Measurements from ENCODE around the gene GRIK3.

GRIK3 gene

DNA sequence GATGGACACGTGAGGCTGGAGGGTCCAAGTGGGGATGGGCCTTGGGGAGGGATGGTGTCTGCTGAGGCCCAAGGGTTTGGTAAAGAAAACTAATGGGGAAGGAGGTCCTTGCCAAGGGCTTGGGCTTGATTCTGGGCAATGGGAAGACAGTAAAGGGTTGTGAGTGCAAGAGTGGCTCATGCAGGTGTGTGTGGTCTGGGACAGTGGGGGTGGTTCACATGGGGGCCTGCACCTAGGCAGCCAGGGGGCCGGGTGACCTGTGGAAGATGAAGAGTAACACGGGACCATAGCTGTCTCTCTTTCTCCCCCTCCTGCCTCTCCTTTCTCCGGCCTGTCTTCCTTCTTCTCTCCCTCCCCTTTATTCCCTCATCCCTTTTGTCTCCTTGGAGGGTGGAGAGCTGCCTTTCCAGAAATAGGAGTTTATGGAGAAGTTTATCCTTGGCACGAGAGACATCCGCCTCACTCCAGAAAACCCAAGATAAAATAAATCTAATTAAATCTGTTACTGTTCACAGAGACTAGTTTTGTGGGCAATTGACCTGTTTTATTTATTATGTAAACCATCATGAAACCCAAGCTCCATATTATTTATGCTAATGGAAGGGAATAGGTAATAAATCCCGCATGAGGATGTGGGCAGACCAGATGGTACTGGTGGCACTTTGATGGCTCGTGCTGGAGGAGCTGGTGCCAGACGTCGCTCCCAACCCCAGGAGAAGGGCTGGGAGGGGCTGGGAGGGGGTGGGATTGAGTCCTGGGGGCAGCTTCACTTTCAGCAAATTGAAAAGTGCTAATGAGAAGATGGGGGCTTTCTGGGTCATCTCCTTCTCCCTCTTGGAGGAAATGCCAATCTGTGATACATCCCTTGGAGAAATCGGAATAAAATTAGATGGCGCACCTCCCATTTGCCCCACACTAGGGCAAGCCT is 278.7 kb downstream of the GRIK3 start:
- Histone ChIP-seq H3K18ac (ENCODE audit: low read length) (no peak overlapping the region), H4K12ac (ENCODE audit: low read depth, low read length) (no peak overlapping the region), H3K23ac (ENCODE audit: low read length) (no peak overlapping the region), H2BK12ac (ENCODE audit: low read length) (no peak overlapping the region), H3K79me2 (ENCODE audit: control insufficient read depth, insufficient read depth, low read length, poor library complexity) (no peaks in the 10 kb centered on the region), H2AFZ (ENCODE audit: insufficient read depth, low read length, poor library complexity) (no peak overlapping the region), H2BK120ac (ENCODE audit: insufficient read depth, low read length, poor library complexity) (no peak overlapping the region), H2AK5ac (ENCODE audit: low read length) (no peak overlapping the region), H3K9me3 (ENCODE audit: insufficient read depth, low read depth, low read length) (peaks cover 4% of the 10 kb centered on the region), H3K4me1 (ENCODE audit: control insufficient read depth in 1 of 2, insufficient read depth in 2 of 2, low read length in 2 of 2) (no peaks in the 10 kb centered on the region), H3K4me3 (ENCODE audit: low read depth, low read length) (peak overlapping the region; percentile 1), H3K4ac (ENCODE audit: low read depth, low read length) (no peak overlapping the region), H2BK5ac (ENCODE audit: low read depth, low read length, poor library complexity) (no peak overlapping the region), H3K9ac (ENCODE audit: low read length) (no peak overlapping the region), H3K14ac (ENCODE audit: low read length) (no peak overlapping the region), H3K36me3 (ENCODE audit: control insufficient read depth in 1 of 2, insufficient read depth in 2 of 2, low read length in 2 of 2) (no peaks in the 10 kb centered on the region), H4K8ac (ENCODE audit: low read depth, low read length) (no peak overlapping the region), H3K27me3 (ENCODE audit: insufficient read depth, low read length) (no peaks in the 10 kb centered on the region), H3K4me2 (ENCODE audit: low read length) (no peak overlapping the region), H3K79me1 (ENCODE audit: low read length) (no peaks in the 10 kb centered on the region), H4K91ac (ENCODE audit: low read depth, low read length) (no peak overlapping the region), H3K27ac (ENCODE audit: low read depth, low read length) (no peak overlapping the region)
- no peak for DNase-seq
- WGBS (ENCODE audit: extremely low coverage, insufficient coverage, insufficient read length), result no CpG with 5 or more reads among the region's 12 CpGs

DNA sequence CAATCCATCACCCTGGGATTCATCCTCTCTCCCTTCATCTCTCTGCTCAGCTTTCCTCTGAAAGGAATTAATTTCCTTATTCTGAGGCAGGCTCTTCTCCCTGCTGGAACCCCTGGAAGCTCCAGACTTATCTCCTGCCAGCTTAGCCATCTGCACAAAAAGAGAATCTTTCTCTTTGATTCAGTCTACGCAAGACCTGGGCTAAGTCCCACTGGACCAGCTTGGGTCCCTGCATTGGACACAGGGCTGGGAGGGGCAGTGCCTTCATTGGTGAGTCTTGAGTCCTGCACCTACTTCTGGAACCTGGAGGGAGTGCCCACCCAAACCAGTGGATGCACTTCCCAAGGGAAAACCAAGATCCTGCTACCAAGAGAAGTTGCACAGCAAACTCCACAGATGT is 279.9 kb downstream of the GRIK3 start:
- H3K36me3 ChIP-seq (ENCODE audit: control insufficient read depth in 1 of 2, insufficient read depth in 2 of 2, low read length in 2 of 2), result no peaks in the 10 kb centered on the region

DNA sequence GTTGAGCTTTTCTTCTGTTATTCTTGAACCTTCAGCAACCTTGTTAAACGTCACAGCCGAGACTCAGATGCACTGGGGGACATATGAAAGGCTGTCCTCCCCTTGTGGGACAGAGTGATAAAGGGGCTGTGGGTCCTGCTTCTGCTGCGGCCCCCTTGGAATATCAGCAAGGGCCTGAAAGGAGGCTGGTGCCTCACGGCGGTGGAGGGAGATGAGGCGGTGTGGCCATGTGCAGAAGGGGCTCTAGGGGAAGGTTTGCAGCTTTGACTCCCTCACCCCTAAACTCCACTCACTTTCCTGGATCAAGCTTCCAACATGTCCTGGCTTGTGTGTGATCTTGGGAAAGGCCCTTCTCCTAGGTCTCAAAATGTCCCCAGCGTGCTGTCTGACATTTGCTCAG is 280.9 kb downstream of the GRIK3 start:
- Histone ChIP-seq H4K91ac (ENCODE audit: low read depth, low read length) (no peak overlapping the region), H2AK5ac (ENCODE audit: low read length) (no peak overlapping the region), H3K79me2 (ENCODE audit: control insufficient read depth, insufficient read depth, low read length, poor library complexity) (no peaks in the 10 kb centered on the region), H3K79me1 (ENCODE audit: low read length) (no peaks in the 10 kb centered on the region), H2BK120ac (ENCODE audit: insufficient read depth, low read length, poor library complexity) (no peak overlapping the region), H3K36me3 (ENCODE audit: control insufficient read depth in 1 of 2, insufficient read depth in 2 of 2, low read length in 2 of 2) (no peaks in the 10 kb centered on the region), H3K9me3 (ENCODE audit: insufficient read depth, low read depth, low read length) (peaks cover 4% of the 10 kb centered on the region), H2BK5ac (ENCODE audit: low read depth, low read length, poor library complexity) (no peak overlapping the region), H3K4me3 (ENCODE audit: low read depth, low read length) (no peak overlapping the region), H3K4me2 (ENCODE audit: low read length) (no peak overlapping the region), H3K9ac (ENCODE audit: low read length) (no peak overlapping the region), H4K8ac (ENCODE audit: low read depth, low read length) (no peak overlapping the region), H3K23ac (ENCODE audit: low read length) (no peak overlapping the region), H3K27me3 (ENCODE audit: insufficient read depth, low read length) (no peaks in the 10 kb centered on the region), H3K14ac (ENCODE audit: low read length) (no peak overlapping the region), H3K4ac (ENCODE audit: low read depth, low read length) (no peak overlapping the region), H2AFZ (ENCODE audit: insufficient read depth, low read length, poor library complexity) (no peak overlapping the region), H2BK12ac (ENCODE audit: low read length) (no peak overlapping the region), H3K18ac (ENCODE audit: low read length) (no peak overlapping the region), H4K12ac (ENCODE audit: low read depth, low read length) (no peak overlapping the region), H3K27ac (ENCODE audit: low read depth, low read length) (no peak overlapping the region), H3K4me1 (ENCODE audit: control insufficient read depth in 1 of 2, insufficient read depth in 2 of 2, low read length in 2 of 2) (no peaks in the 10 kb centered on the region)
- DNase-seq, result no peak
- WGBS (ENCODE audit: extremely low coverage, insufficient coverage, insufficient read length), result no CpG with 5 or more reads among the region's 7 CpGs

More for the DNA sequence above, 279.9 kb downstream of the GRIK3 start:
- Histone ChIP-seq H3K4ac (ENCODE audit: low read depth, low read length) (no peak overlapping the region), H2AK5ac (ENCODE audit: low read length) (no peak overlapping the region), H3K27ac (ENCODE audit: low read depth, low read length) (no peak overlapping the region), H3K4me2 (ENCODE audit: low read length) (no peak overlapping the region), H4K12ac (ENCODE audit: low read depth, low read length) (no peak overlapping the region), H3K79me2 (ENCODE audit: control insufficient read depth, insufficient read depth, low read length, poor library complexity) (no peaks in the 10 kb centered on the region), H3K4me1 (ENCODE audit: control insufficient read depth in 1 of 2, insufficient read depth in 2 of 2, low read length in 2 of 2) (no peaks in the 10 kb centered on the region), H2BK5ac (ENCODE audit: low read depth, low read length, poor library complexity) (no peak overlapping the region), H3K18ac (ENCODE audit: low read length) (no peak overlapping the region), H3K27me3 (ENCODE audit: insufficient read depth, low read length) (no peaks in the 10 kb centered on the region), H4K91ac (ENCODE audit: low read depth, low read length) (no peak overlapping the region), H3K14ac (ENCODE audit: low read length) (no peak overlapping the region), H3K9ac (ENCODE audit: low read length) (no peak overlapping the region), H4K8ac (ENCODE audit: low read depth, low read length) (no peak overlapping the region), H2BK120ac (ENCODE audit: insufficient read depth, low read length, poor library complexity) (no peak overlapping the region), H3K4me3 (ENCODE audit: low read depth, low read length) (no peak overlapping the region), H2AFZ (ENCODE audit: insufficient read depth, low read length, poor library complexity) (no peak overlapping the region), H3K23ac (ENCODE audit: low read length) (no peak overlapping the region), H3K79me1 (ENCODE audit: low read length) (no peaks in the 10 kb centered on the region), H3K9me3 (ENCODE audit: insufficient read depth, low read depth, low read length) (peaks cover 4% of the 10 kb centered on the region), H2BK12ac (ENCODE audit: low read length) (no peak overlapping the region)
- no CpG with 5 or more reads among the region's 1 CpG for WGBS (ENCODE audit: extremely low coverage, insufficient coverage, insufficient read length)
- no peak for DNase-seq

DNA sequence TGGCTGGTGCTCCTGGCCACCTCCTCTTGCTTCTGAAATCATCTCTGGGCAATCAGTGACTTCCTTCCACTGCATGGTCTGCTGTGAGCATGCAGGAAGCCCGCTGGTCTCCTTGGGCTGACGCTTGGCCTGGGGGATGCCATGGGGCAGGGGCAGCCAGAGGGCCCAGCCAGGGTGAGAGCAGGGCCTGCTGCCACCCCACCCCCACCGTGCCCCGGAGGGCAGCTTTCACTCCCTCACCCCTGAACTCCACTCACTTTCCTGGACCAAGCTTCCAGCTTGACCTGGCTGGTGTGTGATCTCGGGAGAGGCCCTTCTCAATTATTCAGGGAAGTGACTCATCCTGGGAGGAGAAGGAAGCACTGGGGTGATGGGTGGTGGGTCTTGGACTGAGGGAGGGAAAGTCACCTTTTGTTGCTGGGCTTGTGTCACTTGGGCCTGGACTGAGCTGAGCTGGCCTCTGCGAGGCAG is 281.4 kb downstream of the GRIK3 start:
- H3K79me1 ChIP-seq (ENCODE audit: low read length), result no peaks in the 10 kb centered on the region
- no peak overlapping the region for H2BK120ac ChIP-seq (ENCODE audit: insufficient read depth, low read length, poor library complexity)
- H3K9me3 ChIP-seq (ENCODE audit: insufficient read depth, low read depth, low read length), result peaks cover 4% of the 10 kb centered on the region
- H4K91ac ChIP-seq (ENCODE audit: low read depth, low read length), result no peak overlapping the region
- H3K4me2 ChIP-seq (ENCODE audit: low read length), result no peak overlapping the region
- H4K8ac ChIP-seq (ENCODE audit: low read depth, low read length), result no peak overlapping the region
- no peaks in the 10 kb centered on the region for H3K36me3 ChIP-seq (ENCODE audit: control insufficient read depth in 1 of 2, insufficient read depth in 2 of 2, low read length in 2 of 2)
- no peak overlapping the region for H3K27ac ChIP-seq (ENCODE audit: low read depth, low read length)
- no CpG with 5 or more reads among the region's 6 CpGs for WGBS (ENCODE audit: extremely low coverage, insufficient coverage, insufficient read length)
- no peak overlapping the region for H3K4ac ChIP-seq (ENCODE audit: low read depth, low read length)
- H4K12ac ChIP-seq (ENCODE audit: low read depth, low read length), result no peak overlapping the region
- no peak overlapping the region for H3K14ac ChIP-seq (ENCODE audit: low read length)
- no peak overlapping the region for H3K18ac ChIP-seq (ENCODE audit: low read length)
- H2BK12ac ChIP-seq (ENCODE audit: low read length), result no peak overlapping the region
- no peak overlapping the region for H2BK5ac ChIP-seq (ENCODE audit: low read depth, low read length, poor library complexity)
- H3K27me3 ChIP-seq (ENCODE audit: insufficient read depth, low read length), result no peaks in the 10 kb centered on the region
- no peak overlapping the region for H3K4me3 ChIP-seq (ENCODE audit: low read depth, low read length)
- no peak overlapping the region for H3K23ac ChIP-seq (ENCODE audit: low read length)
- H3K9ac ChIP-seq (ENCODE audit: low read length), result no peak overlapping the region
- no peak overlapping the region for H2AK5ac ChIP-seq (ENCODE audit: low read length)
- DNase-seq, result no peak
- no peak overlapping the region for H2AFZ ChIP-seq (ENCODE audit: insufficient read depth, low read length, poor library complexity)
- H3K4me1 ChIP-seq (ENCODE audit: control insufficient read depth in 1 of 2, insufficient read depth in 2 of 2, low read length in 2 of 2), result no peaks in the 10 kb centered on the region
- no peaks in the 10 kb centered on the region for H3K79me2 ChIP-seq (ENCODE audit: control insufficient read depth, insufficient read depth, low read length, poor library complexity)
